Measurements from ENCODE around the gene ZNF385B. TPM values are rescaled to one million over a fixed set of nuclear protein-coding genes. Genes with fewer than 3 reads are reported as not detected.

Gene ZNF385B
- total RNA-seq, 1 experiment from 2014 or later: not detected

DNA sequence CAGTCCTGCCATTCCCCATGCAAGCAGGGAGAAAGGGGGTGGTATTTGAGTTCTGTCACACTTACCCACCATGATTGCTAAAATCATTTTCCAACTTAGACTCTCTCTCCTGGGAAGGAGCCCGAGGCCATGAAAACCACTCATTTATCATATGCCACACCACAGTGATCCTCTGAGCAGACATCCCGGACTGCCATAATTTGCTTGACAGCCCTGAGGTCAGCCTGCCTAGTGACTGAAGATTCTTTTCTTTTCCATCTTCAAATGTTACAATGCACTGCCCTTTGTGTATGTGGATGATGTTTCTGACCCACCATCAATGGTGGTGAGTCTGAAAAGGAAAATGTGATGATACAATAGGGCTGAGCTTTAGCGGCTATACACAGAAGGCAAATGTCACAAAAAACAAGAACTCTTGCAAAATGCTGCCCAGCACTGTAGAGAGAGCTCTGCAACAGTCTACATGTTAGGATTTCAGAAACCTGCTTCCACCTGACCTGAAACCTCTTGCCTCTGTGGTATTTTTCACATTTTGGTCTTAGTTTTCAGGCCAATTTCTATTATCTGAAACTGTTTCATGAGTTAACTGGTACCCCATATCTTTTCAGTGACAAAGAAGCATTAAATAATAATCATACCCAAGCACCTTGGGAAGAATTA is 272.8 kb downstream of the ZNF385B start:
- DNase-seq (ENCODE audit: low read depth): no peak

DNA sequence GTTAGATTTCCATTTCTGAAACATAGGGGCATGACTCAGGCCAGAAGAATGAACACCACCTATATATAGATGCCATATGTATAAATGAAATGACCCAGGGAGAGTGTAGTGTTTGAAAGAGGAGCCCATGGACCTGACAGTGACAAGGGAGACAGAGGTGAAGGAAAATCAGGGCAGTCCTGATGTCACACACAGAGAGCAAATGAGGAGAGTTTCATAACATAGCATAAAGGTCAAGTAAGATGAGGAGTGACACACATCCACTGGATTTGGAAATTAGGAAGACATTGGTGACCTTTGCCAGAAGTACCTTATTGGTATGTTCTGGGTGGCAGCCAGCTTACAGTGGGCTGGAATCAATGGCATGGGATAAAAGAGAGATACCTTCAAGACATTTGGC is 276.7 kb downstream of the ZNF385B start:
- DNase-seq (ENCODE audit: low read depth): no peak

DNA sequence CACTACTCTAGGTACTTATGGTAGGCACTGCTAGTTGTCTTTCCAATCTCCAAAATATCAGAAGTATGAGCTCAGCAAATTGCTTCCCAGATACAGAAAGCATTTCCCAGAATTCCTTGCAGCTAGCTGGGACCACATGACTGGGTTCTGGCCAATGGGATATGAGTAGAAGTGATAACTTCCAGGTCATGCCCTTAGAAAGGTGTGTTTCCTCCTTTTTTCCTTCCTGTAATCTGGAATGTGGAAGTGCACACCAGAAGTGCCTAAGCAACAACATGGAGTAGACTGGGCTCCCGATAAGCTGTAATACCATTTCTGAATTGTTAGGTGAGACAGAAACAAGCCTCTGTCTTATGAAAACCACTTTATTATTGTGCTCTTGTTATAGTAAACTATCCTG is 279.8 kb downstream of the ZNF385B start:
- DNase-seq (ENCODE audit: low read depth): no peak

DNA sequence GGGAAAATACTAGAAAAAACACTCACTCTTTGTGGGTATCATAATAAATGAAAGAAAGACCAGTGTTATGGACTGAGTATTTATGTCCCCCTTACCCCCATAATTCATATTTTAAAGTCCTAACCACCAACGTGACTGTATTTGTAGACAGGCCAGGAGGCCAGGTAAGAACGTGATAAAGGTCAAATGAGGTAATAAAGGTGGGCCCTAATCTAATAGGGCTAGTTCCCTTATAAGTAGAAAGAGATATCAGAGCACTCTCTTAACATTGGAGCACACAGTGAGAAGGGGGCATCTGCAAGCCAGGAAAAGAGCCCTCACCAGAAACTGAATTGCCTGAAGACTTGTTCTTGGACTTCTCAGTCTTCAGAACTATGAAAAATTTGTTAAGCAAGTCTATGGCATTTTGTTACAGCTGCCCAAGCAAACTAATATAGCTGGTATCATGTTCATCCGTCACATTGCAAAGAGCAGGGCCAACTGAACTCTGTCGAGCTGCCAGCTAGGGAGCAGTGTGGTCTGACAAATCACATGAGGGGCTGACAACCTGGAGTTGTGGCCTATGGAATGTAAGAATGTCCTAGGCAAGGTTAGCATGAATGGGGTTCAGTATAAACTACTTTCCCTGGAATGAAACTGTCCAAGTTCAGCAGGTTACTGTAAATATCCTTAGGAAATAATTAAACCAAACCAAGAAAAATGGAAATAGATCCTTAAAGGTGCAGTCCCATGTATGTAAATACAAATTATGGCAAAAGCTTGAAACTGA is 280.9 kb downstream of the ZNF385B start:
- DNase-seq (ENCODE audit: low read depth): no peak

DNA sequence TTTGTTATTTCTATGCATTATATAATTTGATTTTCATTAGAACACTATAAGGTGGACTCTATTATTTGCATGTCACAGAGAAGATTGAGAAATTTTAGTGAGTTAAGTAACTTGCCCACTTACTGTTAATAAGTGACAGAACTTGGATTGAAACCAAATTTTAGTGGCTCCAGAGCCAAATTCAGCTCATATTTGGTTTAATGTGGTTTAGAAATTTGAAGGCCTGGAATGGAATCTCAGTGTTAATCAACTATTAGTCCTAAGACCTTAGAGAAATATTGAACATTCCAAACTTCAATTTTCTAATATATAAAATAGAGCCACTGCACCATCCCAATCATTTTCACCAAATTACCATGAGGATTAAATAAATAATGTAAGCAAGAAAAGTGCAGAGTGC is 281.6 kb downstream of the ZNF385B start:
- DNase-seq (ENCODE audit: low read depth): no peak

DNA sequence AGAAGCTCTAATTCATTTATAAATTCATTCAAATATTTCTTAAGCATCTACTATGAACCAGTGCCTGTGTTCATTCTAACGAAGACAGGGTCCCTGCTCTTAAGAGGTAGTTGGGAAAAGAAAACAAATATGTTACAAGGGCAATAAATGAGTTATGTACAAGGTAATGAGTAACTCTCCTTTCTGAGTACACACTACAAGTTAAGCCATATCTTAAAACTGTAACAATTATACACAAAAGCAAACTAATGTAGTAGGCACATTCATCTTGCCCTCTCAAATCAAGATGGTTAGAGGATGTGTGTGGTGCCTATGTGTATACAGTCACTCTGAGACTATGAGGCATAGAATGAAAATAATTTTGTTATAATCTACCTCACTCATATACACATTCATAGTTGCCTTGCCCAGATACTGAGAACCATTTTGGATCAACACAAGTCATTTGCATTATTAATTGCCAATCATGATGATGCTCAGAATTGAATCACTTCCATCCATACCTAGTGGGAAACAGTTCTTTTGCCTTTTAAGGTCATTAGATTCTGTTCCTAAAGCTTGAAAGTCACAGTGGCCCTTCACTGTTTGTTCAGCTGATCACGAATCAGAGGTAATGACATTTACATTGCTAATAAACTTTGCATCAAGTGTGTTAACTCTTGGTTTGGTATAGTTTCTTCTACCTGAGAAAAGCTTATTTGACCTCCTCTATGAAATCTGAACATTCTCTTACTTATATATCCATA is 283.1 kb downstream of the ZNF385B start:
- no peak for DNase-seq (ENCODE audit: low read depth)

DNA sequence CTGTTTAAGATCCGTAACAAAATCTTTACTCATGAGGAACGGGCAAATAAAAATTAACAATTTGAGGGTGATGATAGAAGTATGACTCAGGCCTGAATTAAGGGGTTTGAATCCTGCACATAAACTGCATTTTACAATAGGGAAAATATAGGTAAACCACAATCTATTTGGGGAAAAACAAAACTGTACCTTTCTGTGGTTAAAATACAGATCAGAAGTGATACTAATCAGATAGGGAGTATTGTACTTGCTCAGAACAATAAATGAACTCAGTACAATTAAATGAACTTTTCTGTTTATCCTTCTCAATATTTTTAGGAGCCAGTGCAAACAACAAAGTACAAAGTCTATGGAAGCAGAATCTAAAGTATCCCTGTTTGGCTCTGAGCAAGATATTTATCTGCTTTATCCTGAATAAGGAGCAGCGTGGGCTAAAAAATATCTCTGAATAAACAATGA is 287.3 kb downstream of the ZNF385B start:
- no peak for DNase-seq (ENCODE audit: low read depth)

DNA sequence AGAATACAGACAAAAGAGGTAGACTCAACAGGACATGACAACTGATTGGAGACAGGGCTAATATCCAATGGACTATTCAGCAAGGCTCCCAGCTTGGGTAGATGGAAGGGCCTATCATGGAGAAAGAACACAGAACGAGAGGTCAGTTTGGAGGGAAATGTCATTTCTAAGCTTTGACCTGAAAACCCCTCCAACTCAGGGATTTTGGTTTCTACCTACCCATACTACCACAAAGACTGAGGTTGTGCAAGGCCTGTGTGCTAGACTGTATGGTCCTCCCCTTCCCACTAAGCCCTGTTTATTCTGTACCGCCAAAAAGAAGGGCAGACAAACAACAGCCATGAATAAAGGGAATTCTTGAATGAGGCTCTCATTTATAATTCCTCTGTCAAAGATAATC is 288.9 kb downstream of the ZNF385B start:
- DNase-seq (ENCODE audit: low read depth): no peak

DNA sequence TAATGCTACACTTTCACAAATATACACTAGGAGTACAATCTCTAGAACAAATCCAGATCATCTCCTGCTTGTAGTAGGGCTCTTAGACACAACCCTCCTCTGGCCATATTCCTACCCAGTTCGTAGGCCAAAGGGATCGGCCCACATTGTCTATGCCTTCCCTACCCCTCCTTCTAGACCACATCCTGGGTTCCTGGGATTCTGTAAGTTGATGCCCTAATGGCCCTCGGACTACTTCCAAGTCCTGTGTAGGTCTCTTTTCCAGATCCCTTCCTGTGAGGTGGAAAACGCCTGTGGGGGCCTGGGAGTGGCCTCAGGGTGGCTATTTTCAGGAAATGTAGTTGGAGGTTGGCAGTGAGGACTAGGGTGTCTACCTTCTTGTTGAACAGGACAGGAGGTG is 289.7 kb downstream of the ZNF385B start:
- DNase-seq (ENCODE audit: low read depth): no peak

DNA sequence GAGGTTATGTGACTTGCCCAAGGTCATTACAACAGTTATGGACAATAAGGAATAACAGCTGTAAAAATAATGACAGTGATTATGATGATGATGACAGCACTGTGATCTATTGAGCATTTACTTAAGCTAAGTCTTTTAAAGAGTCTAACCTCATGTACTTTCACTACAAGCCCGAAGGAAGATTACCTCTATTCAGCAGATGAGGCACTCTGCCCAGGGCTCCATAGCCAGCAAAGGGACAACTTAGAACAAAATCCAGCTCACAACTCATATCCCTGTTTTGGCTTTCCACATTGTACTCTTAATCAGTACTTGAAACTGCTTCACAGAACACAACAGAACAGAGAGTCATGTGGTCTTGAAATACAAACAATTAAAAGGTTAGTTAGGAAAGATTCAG is 290.2 kb downstream of the ZNF385B start:
- DNase-seq (ENCODE audit: low read depth): no peak

DNA sequence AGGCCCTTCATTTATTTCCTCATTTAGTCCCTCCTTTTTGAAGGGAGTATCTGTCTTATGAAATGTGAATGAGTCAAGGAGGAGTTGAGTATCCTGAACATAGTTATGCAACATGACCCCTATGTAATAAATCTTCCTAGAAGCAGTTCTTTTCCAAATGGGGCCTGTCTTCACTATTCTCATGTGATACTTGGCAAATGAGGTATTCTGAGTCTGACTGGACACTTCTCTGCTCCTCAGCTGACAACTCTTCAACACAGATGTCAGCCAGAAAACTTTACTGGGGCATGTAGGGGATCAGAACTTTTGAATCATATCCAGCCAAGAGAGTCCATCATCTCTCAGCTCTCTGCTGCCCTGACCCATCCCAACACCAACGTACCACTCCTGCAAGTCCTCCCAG is 291.6 kb downstream of the ZNF385B start:
- no peak for DNase-seq (ENCODE audit: low read depth)

DNA sequence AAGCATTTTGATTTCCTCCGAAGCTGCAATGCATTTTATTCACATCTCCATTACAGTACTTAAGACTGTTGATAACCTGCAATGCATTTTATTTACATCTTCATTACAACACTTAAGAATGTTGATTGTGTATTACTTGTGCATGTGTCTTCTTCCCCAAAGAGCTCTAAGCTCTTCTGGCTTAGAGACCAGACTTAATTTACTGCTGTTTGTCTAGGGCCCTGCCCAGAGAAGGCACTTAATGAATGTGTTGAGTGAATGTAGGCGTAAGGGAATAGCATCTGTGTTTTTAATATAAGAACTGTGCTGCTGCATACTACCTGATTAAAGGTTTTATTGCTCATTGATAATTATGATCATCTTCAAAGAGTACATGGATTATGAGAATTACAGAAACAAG is 295.6 kb downstream of the ZNF385B start:
- DNase-seq (ENCODE audit: low read depth): no peak

DNA sequence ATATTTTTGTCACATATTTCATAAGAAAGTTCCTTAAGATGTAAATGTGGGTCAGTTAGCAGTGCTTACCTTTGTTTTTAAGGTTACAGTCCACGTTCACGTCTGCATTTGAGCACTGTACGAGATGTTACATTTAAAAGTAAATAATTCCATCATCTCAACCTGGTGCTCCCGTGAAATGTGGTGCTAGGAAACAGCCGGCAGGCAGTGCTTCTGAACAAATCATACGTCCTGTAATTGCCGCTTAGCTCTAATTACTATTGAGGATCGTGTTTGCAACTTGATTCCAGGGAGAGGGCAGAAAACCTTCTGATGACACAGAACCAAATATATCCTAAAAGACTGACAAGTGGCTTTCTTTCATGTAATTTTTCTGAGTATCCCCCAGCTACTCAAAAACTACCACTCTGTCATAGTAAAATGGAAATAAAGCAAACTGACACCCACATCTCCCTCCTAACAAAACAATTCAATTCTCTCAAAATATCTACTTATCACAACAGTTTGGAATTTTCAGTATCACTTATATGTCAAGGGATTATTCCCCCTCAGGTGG is 299.0 kb downstream of the ZNF385B start:
- DNase-seq (ENCODE audit: low read depth): no peak

DNA sequence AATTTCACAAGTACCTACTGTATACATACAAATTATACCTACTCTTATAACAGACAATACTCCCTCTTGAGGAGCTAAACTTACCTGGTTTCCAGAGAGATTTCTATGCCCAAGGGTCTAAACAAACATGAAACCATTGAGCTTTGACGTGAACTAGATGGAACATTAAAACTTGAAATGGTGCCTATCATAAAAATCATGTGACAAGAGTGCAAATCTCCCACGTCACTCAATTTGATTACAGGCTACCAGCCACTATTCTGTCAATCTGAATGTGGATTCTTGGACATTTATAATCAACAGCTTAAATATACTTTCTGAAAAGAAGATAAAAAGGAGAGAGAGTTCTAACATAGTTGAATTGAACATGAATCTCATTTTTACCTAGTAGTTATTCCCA is 299.7 kb downstream of the ZNF385B start:
- DNase-seq (ENCODE audit: low read depth): no peak

DNA sequence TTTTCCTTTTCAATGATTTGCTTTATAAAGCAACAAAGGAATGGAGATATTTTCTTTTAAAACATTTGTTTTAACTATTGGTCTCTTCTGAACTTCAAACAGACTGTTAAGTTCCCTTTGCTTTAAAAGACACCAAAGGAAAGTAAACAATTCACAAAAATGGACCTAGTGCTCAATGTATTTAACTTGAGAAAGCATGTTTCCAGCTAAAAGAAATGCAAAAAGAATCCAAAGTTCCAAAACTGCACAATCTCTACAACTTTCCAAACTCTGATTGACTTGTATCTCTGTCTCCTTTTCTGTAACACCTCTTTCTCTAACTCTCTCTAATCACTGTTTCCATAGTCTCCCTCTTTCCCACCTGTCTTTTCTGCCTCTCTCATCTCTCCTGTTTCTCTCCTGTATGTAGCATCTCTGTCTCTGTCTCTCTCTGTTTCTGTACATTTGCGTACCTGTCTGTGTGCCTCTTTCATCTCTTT is 301.1 kb downstream of the ZNF385B start:
- no peak for DNase-seq (ENCODE audit: low read depth)

DNA sequence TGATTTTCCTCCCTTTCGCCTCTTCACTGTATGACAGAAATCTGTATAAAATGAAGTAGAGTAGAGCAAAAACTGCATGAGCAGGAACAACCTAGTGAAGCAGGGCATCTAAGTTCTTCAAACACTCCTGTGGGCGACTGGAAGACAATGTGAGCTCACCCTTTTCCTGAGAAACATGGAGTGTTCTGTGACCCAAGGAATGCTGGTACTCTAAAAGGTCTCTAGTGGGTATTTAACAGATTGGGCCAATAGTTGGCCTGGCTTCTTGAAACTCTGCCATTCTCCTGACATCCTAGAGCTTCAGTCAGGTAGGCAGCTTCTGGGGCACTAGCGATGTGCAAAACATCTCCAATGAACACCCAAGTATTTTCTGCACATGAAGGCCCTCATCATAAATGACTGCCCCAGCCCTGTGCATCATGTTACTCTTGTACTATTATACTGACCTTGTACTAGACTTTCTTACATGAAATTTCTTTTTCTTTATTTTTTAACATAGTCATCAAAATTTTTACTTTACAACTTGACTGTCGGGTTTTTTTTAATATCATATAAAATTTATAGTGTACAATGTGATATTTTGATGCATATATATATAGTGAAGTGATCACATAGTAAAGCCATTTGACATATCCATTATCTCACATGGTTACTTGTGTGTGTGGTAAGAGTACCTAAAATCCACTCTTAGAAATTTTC is 302.2 kb downstream of the ZNF385B start:
- no peak for DNase-seq (ENCODE audit: low read depth)

DNA sequence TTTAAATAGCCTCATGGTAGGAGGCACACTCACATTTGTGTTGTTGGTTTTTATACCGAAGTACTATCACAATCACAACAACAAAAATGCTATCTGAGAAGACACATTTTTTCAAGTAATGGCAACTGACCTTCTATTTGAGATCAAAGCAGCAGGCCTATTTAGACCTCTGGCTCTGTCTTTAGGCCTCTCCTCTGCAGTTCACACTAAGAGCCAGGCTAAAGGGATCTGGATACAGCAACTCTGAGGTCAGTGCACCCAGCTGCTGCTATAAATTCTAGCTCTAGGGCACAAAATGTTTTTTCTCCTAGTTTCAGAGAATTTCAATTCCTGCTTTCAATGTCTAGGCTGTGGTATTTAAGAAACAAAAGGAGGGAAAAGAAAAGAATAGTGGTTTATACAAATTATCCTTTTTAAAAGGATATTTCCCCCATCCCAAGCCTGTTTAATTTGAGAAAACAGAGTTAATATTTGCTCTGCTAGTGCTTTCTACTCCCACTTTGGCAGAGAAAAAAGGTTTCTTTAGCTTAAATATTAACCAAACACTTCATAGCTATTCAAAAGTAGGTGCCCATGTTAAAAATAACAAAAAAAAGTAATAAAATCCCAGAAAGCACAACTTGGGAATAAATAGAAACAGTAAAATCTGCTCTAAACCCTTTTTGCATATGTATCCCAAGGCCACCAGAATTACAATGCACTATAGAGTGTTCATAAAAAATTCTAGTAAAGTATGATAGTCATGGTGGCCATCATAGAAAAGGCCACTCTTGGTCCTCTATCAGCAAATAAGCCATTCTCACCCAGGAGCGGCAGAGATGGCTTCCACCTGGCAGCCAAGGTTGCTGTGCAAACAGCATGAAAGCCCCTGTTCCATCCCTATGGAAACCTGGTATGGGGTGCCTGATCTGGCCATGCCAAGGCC is 303.1 kb downstream of the ZNF385B start:
- DNase-seq (ENCODE audit: low read depth): no peak

DNA sequence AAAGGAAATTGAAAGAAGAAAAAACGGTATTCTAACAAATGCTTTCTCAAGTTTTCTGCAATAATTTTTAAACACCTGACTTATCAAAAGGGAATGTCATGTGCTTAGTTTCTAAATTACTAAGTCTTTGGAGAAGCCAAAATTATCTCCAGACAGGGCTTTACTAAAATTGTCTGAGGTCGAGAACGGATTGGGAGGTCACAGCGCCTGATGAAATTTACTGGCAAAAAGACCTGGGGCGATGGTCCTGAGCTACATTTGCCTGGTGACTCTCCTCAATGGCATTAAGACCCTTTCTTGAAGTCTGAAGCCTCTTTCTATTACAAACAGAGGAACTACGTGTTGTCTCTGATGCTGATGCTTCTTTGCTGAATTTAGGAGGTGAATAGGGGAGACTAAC is 305.0 kb downstream of the ZNF385B start:
- DNase-seq (ENCODE audit: low read depth): no peak

DNA sequence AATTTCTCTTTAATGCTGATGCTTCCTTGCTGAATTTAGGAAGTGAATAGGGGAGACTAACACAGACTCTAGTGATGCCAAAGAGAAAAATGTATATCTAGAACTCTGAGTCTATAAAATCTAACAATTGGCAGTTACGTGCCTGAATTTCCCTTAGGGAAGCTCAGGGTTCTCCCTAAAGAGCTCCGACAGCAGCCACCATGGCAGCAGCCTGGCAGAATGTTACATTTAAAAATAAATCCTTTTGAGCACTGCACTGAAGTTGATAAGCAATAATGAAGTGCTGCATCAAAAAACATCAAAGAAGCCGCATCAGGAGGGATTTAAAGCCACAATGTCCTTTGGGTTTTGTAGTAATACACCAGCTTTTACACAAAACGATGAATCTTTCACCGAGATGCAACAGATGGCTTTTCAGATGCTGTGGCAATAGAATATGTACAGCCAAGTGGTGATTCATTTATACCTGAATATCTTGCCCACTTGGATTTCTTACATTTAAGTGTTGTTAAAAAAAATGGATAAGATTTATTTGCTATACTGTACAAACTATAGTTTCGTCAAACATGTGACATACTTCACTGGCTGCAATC is 305.6 kb downstream of the ZNF385B start:
- DNase-seq (ENCODE audit: low read depth): no peak

Data from Daoy (cell line).